GM12878 (cell line): ENCODE data around the gene ARHGEF18. TPM values are rescaled to one million over a fixed set of nuclear protein-coding genes. Genes with fewer than 3 reads are reported as not detected.
"Not testable (repeated sequence)": the region's sequence is repeated elsewhere in the genome, so short reads cannot be mapped to it uniquely, and the experiment has no call there.

Source experiments
- ATAC-seq: fragments of 200-7000 bp; cut with Tn5 transposase; 3 replicates; pipeline ENCODE4 v1.9.1; 2020; ENCODE audit warnings: mild to moderate bottlenecking, moderate library complexity
- BruUV-seq: library from RNA; stranded (reverse); fragments of 400-500 nt; replicated peaks from 2 replicates; lab custom pipeline; 2021; lab: Mats Ljungman, UMichigan
- CTCF ChIA-PET: fragments of 300-600 bp; sonication (Branson Sonifier 250); formaldehyde crosslinking; extraction: SDS; loops from one replicate; lab custom pipeline; 2021; ENCODE audit warnings: inconsistent platforms; lab: Yijun Ruan, JAX
- POLR2A ChIA-PET: fragments of 350-600 bp; formaldehyde crosslinking; extraction: SDS; loops from one replicate; lab custom pipeline; 2021; ENCODE audit warnings: inconsistent platforms; lab: Charles Lee
- RAD21 ChIA-PET: fragments of 300-600 bp; sonication (Branson Sonifier 250); formaldehyde crosslinking; loops from one replicate; lab custom pipeline; 2023; ENCODE audit warnings: antibody characterized with exemption; ENCODE audit not compliant: unreplicated experiment; lab: Charles Lee
- SMC1A ChIA-PET: fragments of 300-600 bp; sonication (Branson Sonifier 250); formaldehyde crosslinking; loops from one replicate; lab custom pipeline; 2023; ENCODE audit not compliant: unreplicated experiment, uncharacterized antibody; lab: Charles Lee
- DNase-seq: peaks from one replicate; pipeline ENCODE4 v3.0.0-alpha.2; 2011; ENCODE audit warnings: low read depth, low spot score
- FAIRE-seq: peaks from 3 replicates; lab custom pipeline; 2011; peaks lifted over from hg19 to GRCh38; lab: Jason Lieb, UNC
- H2AFZ ChIP-seq: 2 replicates; pipeline ENCODE4 v1.6.0; 2011; ENCODE audit warnings: low read depth, low read length, control low read depth; ENCODE audit not compliant: control insufficient read depth
- H3K27ac ChIP-seq: 2 replicates; pipeline ENCODE4 v1.5.1; 2011; ENCODE audit warnings: control low read depth; ENCODE audit not compliant: control insufficient read depth, insufficient read depth
- H3K27me3 ChIP-seq, 2 experiments: replicated peaks in 1 of 2; 2 replicates each; pipeline versions ENCODE4 v1.6.0 to v1.6.1; 2011; ENCODE audit warnings: low read length in 1 of 2; ENCODE audit not compliant: control insufficient read depth in 2 of 2, insufficient read depth in 2 of 2
- H3K36me3 ChIP-seq, 2 experiments: 2 replicates each; pipeline ENCODE4 v1.5.1; 2011; ENCODE audit warnings: low read length in 1 of 2; ENCODE audit not compliant: control insufficient read depth in 2 of 2, insufficient read depth in 2 of 2
- H3K4me1 ChIP-seq: 2 replicates; pipeline ENCODE4 v1.6.1; 2011; ENCODE audit warnings: mild to moderate bottlenecking, low read length, moderate library complexity, mixed read lengths; ENCODE audit not compliant: control insufficient read depth, insufficient read depth
- H3K4me2 ChIP-seq: 2 replicates; pipeline ENCODE4 v1.6.0; 2011; ENCODE audit warnings: control low read depth; ENCODE audit not compliant: control insufficient read depth, insufficient read depth
- H3K4me3 ChIP-seq: fragments of 200-600 bp; sonication (generic); 2 replicates; pipeline ENCODE4 v1.5.1; 2016
- H3K79me2 ChIP-seq: 2 replicates; pipeline ENCODE4 v1.6.0; 2011; ENCODE audit warnings: low read length; ENCODE audit not compliant: control insufficient read depth, insufficient read depth
- H3K9ac ChIP-seq: 2 replicates; pipeline ENCODE4 v1.8.0; 2011; ENCODE audit warnings: low read length, control low read depth, mixed read lengths; ENCODE audit not compliant: control insufficient read depth, insufficient read depth
- H3K9me3 ChIP-seq: replicated peaks from 3 replicates; pipeline ENCODE4 v1.5.1; 2011; ENCODE audit warnings: mild to moderate bottlenecking, low read length; ENCODE audit not compliant: control insufficient read depth, insufficient read depth
- H4K20me1 ChIP-seq: 2 replicates; pipeline ENCODE4 v1.6.0; 2011; ENCODE audit not compliant: control insufficient read depth, insufficient read depth
- E4F1 ChIP-seq: fragments of 450-650 bp; IDR thresholded peaks from 2 replicates; pipeline ENCODE4 v1.6.1; 2018; ENCODE audit warnings: borderline replicate concordance, mild to moderate bottlenecking; ENCODE audit not compliant: partially characterized antibody
- ELK1 ChIP-seq: IDR thresholded peaks from 2 replicates; pipeline ENCODE4 v1.6.1; 2012; ENCODE audit warnings: low read depth, low read length, improper control_type of control experiment
- IRF4 ChIP-seq: IDR thresholded peaks from 2 replicates; pipeline ENCODE4 v1.6.1; 2011; ENCODE audit warnings: low read depth, low read length
- IRF5 ChIP-seq: fragments of 450-650 bp; IDR thresholded peaks from 2 replicates; pipeline ENCODE4 v1.6.1; 2017; ENCODE audit warnings: borderline replicate concordance
- TCF3 ChIP-seq: IDR thresholded peaks from 2 replicates; pipeline ENCODE4 v1.6.1; 2012; ENCODE audit warnings: low read depth, mild to moderate bottlenecking, low read length, borderline replicate concordance; ENCODE audit not compliant: insufficient read depth
- WGBS: methylation state at CpG from one replicate; pipeline ENCODE4 v1.1.6; 2016; ENCODE audit warnings: low lambda C conversion rate; ENCODE audit not compliant: insufficient replicate concordance, insufficient coverage; ENCODE audit errors: missing lambda C conversion rate; 5-methylcytosine and 5-hydroxymethylcytosine counted together
- in situ Hi-C: fragments of 300-500 bp; cut with MboI; formaldehyde crosslinking; loops from 9 replicates; pipeline ENCODE4 v1.14.3; 2018; ENCODE audit warnings: mixed read lengths
- intact Hi-C: fragments of 100-400 bp; cut with micrococcal nuclease; formaldehyde crosslinking; loops from one replicate; pipeline ENCODE4 v1.14.2; 2022; ENCODE audit not compliant: unreplicated experiment
- polyA plus RNA-seq, 11 experiments: library from polyadenylated mRNA; depleted of rRNA in 4 of 11; unstranded in 6 of 11; stranded (reverse) in 5 of 11; fragments of >200 nt; fragmentation: Nextera tagmentation in 4 of 11; fragmentation: Illumina TruSeq in 1 of 11; extraction: Ambion mirVana in 4 of 11; extraction: Trizol in 1 of 11; gene quantifications; 1 replicate in 1 of 11; 2 replicates in 10 of 11; pipeline versions ENCODE4 v1.2.1 to v1.2.3, GENCODE V29; 2011 to 2016; ENCODE audit warnings: inconsistent platforms in 2 of 11, missing spikeins in 2 of 11, low read depth in 1 of 11
- total RNA-seq, 4 experiments: library from RNA; depleted of rRNA in 3 of 4; stranded (reverse); fragments of >200 nt in 3 of 4; fragmentation: Illumina TruSeq in 1 of 4; extraction: Trizol in 1 of 4; gene quantifications; 2 replicates each; pipeline versions ENCODE4 v1.2.1 to v1.2.3, GENCODE V29; 2013 to 2021

Gene ARHGEF18
- total and polyA plus RNA-seq, 10 of the 15 experiments (the other 5 are each of a cell fraction or from before 2014, with no cell fraction given) = 0.31 to 32.3 (median 13.4) TPM

- TF ChIP-seq ELK1 = no peak
- TF ChIP-seq IRF4 = no peak
- no peak for TF ChIP-seq TCF3
- no peak for TF ChIP-seq IRF5
- no peak for TF ChIP-seq E4F1
These were observed 41.0 kb upstream of the ARHGEF18 start (continued) for GRCh38 chr19:7307590-7308218.

- H4K20me1 ChIP-seq, ATAC-seq, H3K79me2 ChIP-seq, FAIRE-seq, intact Hi-C loops, H3K4me1 ChIP-seq, H3K4me3 ChIP-seq, CTCF ChIA-PET, H2AFZ ChIP-seq, H3K4me2 ChIP-seq, H3K9ac ChIP-seq, H3K36me3 ChIP-seq, H3K27me3 ChIP-seq, RAD21 ChIA-PET, DNase-seq, H3K27ac ChIP-seq, in situ Hi-C loops, BruUV-seq, H3K9me3 ChIP-seq: not testable (repeated sequence)
- 60% methylated on average over 9 of the region's 9 CpGs for WGBS
- POLR2A ChIA-PET = interaction anchor here (0.6 kb wide), 2 partner anchors 7 to 235 kb away, joined by 3 to 6 read pairs; no protein-coding TSS in a partner anchor
- SMC1A ChIA-PET = interaction anchor here (1.1 kb wide), 1 partner anchor 36 kb away, joined by 3 read pairs; no protein-coding TSS in a partner anchor
These were observed 40.4 kb upstream of the ARHGEF18 start for GRCh38 chr19:7308327-7308726.
